Neural cell (in vitro differentiated cells): ENCODE results near the gene RNF44. TPM values are rescaled to one million over a fixed set of nuclear protein-coding genes. Genes with fewer than 3 reads are reported as not detected.

Source experiments
- H2AFZ ChIP-seq: fragments of 200-600, 300-800 bp; sonication (generic), shearing (Covaris generic); 2 replicates; pipeline ENCODE4 v1.6.0; 2014; ENCODE audit warnings: low read depth, mild to moderate bottlenecking, antibody characterized with exemption, low read length, moderate library complexity
- H3F3A ChIP-seq: fragments of 200-600 bp; shearing (Covaris generic); 2 replicates; pipeline ENCODE4 v1.6.1; 2016; ENCODE audit warnings: mild to moderate bottlenecking, moderate library complexity, mixed read lengths, antibody characterized with exemption, low read length; ENCODE audit not compliant: insufficient read depth, poor library complexity, severe bottlenecking
- H3K27ac ChIP-seq: fragments of 200-600, 300-800 bp; sonication (generic), shearing (Covaris generic); 2 replicates; pipeline ENCODE4 v1.5.1; 2014; ENCODE audit warnings: mild to moderate bottlenecking, low read length, moderate library complexity
- H3K27me3 ChIP-seq: fragments of 300-800, 200-600 bp; sonication (generic), shearing (Covaris generic); 2 replicates; pipeline ENCODE4 v1.6.0; 2014; ENCODE audit warnings: mild to moderate bottlenecking, low read depth, low read length, moderate library complexity; ENCODE audit not compliant: insufficient read depth
- H3K36me3 ChIP-seq: fragments of 300-800, 200-600 bp; sonication (generic), shearing (Covaris generic); 2 replicates; pipeline ENCODE4 v1.5.1; 2014; ENCODE audit warnings: mild to moderate bottlenecking, antibody characterized with exemption, low read length, moderate library complexity; ENCODE audit not compliant: insufficient read depth
- H3K4me2 ChIP-seq: fragments of 300-800, 200-600 bp; sonication (generic), shearing (Covaris generic); 2 replicates; pipeline ENCODE4 v1.6.0; 2014; ENCODE audit warnings: mild to moderate bottlenecking, low read length
- H3K4me3 ChIP-seq: fragments of 300-800, 200-600 bp; sonication (generic), shearing (Covaris generic); 2 replicates; pipeline ENCODE4 v1.5.1; 2014; ENCODE audit warnings: mild to moderate bottlenecking, low read length, moderate library complexity
- H3K79me2 ChIP-seq: fragments of 200-600 bp; shearing (Covaris generic); replicated peaks from 2 replicates; pipeline ENCODE4 v1.6.0; 2014; ENCODE audit warnings: mild to moderate bottlenecking, low read length, moderate library complexity; ENCODE audit not compliant: insufficient read depth
- H3K9ac ChIP-seq: fragments of 300-800, 200-600 bp; sonication (generic), shearing (Covaris generic); 2 replicates; pipeline ENCODE4 v1.6.1; 2016; ENCODE audit warnings: mild to moderate bottlenecking, low read length, mixed read lengths
- H3K9me2 ChIP-seq: fragments of 200-600 bp; shearing (Covaris generic); 2 replicates; pipeline ENCODE4 v1.6.1; 2016; ENCODE audit warnings: mild to moderate bottlenecking, low read length, mixed read lengths; ENCODE audit not compliant: insufficient read depth
- H3K9me3 ChIP-seq: fragments of 200-600, 300-800 bp; sonication (generic), shearing (Covaris generic); 2 replicates; pipeline ENCODE4 v1.6.1; 2016; ENCODE audit warnings: mild to moderate bottlenecking, mixed run types, low read length, moderate library complexity, mixed read lengths
- H4K20me1 ChIP-seq: fragments of 200-600 bp; shearing (Covaris generic); 2 replicates; pipeline ENCODE4 v1.6.1; 2016; ENCODE audit warnings: mild to moderate bottlenecking, mixed run types; ENCODE audit not compliant: insufficient read depth
- EP300 ChIP-seq: fragments of 450-650 bp; conservative IDR thresholded peaks from 2 replicates; pipeline ENCODE4 v1.6.1; 2014; ENCODE audit warnings: antibody characterized with exemption, mild to moderate bottlenecking, moderate library complexity; ENCODE audit not compliant: poor library complexity, severe bottlenecking
- EZH2 ChIP-seq: fragments of 200-600, 300-800 bp; shearing (Covaris generic), sonication (generic); IDR thresholded peaks from 2 replicates; pipeline ENCODE4 v1.6.1; 2014; ENCODE audit warnings: antibody characterized with exemption, low read length, borderline replicate concordance, mild to moderate bottlenecking; ENCODE audit not compliant: insufficient read depth, poor library complexity, severe bottlenecking
- MXI1 ChIP-seq: fragments of 450-650 bp; conservative IDR thresholded peaks from 2 replicates; pipeline ENCODE4 v1.6.1; 2014; ENCODE audit warnings: antibody characterized with exemption, mild to moderate bottlenecking; ENCODE audit not compliant: poor library complexity, severe bottlenecking
- POLR2AphosphoS5 ChIP-seq: IDR thresholded peaks from 2 replicates; pipeline ENCODE4 v1.6.1; 2012
- RAD21 ChIP-seq: fragments of 450-650 bp; conservative IDR thresholded peaks from 2 replicates; pipeline ENCODE4 v1.6.1; 2014; ENCODE audit warnings: antibody characterized with exemption, mild to moderate bottlenecking, moderate library complexity
- SMC3 ChIP-seq: fragments of 450-650 bp; conservative IDR thresholded peaks from 2 replicates; pipeline ENCODE4 v1.6.1; 2014; ENCODE audit warnings: antibody characterized with exemption, mild to moderate bottlenecking, moderate library complexity; ENCODE audit not compliant: poor library complexity
- TAF1 ChIP-seq: IDR thresholded peaks from 2 replicates; pipeline ENCODE4 v1.6.1; 2012; ENCODE audit warnings: low read depth
- polyA plus RNA-seq: library from polyadenylated mRNA; depleted of rRNA; stranded (reverse); fragments of >200 nt; gene quantifications from 2 replicates; pipeline ENCODE4 v1.2.3, GENCODE V29; 2014
- TF ChIP-seq, protein P1 (sequence below): IDR thresholded peaks from 2 replicates; pipeline ENCODE4 v1.6.1; 2012; ENCODE audit warnings: borderline replicate concordance
- TF ChIP-seq, protein P2 (sequence below): fragments of 450-650 bp; IDR thresholded peaks from 2 replicates; pipeline ENCODE4 v1.5.1; 2014; ENCODE audit warnings: antibody characterized with exemption, mild to moderate bottlenecking, moderate library complexity; ENCODE audit not compliant: poor library complexity, severe bottlenecking

RNF44 gene
- polyA plus RNA-seq, 1 donor from 2014 or later, result 22.2 TPM

DNA sequence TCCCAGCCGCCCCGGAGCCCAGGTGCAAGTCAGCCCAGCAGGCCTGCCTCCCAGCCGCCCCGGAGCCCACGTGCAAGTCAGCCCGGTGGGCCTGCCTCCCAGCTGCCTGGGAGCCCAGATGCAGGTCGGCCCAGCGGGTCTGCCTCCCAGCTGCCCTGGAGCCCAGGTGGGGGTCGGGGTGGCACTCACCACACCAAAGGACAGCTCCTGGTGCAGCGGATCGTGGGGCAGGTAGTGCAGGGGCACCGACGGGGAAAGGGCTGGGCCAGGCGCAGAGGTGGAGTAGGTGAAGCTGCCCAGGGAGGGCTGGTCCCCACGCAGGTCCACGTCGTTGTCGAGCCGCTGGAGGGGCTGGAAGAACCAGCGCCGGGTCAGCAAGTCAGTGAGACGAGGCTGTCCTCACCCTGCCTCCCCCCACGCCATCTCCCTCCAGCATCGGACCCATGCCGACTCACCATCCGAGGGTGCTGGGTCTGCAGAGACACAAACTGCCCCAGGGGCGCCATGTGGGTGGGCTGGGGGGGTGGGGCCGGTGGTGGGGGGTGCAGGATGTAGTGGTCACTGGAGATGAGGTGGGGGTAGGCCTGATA, 6.7 kb downstream of the RNF44 start:
- TF ChIP-seq MXI1 (no peak), SMC3 (no peak), POLR2AphosphoS5 (no peak), RAD21 (no peak), TAF1 (no peak), EZH2 (no peak), EP300 (no peak)
- TF ChIP-seq, protein P1, sequence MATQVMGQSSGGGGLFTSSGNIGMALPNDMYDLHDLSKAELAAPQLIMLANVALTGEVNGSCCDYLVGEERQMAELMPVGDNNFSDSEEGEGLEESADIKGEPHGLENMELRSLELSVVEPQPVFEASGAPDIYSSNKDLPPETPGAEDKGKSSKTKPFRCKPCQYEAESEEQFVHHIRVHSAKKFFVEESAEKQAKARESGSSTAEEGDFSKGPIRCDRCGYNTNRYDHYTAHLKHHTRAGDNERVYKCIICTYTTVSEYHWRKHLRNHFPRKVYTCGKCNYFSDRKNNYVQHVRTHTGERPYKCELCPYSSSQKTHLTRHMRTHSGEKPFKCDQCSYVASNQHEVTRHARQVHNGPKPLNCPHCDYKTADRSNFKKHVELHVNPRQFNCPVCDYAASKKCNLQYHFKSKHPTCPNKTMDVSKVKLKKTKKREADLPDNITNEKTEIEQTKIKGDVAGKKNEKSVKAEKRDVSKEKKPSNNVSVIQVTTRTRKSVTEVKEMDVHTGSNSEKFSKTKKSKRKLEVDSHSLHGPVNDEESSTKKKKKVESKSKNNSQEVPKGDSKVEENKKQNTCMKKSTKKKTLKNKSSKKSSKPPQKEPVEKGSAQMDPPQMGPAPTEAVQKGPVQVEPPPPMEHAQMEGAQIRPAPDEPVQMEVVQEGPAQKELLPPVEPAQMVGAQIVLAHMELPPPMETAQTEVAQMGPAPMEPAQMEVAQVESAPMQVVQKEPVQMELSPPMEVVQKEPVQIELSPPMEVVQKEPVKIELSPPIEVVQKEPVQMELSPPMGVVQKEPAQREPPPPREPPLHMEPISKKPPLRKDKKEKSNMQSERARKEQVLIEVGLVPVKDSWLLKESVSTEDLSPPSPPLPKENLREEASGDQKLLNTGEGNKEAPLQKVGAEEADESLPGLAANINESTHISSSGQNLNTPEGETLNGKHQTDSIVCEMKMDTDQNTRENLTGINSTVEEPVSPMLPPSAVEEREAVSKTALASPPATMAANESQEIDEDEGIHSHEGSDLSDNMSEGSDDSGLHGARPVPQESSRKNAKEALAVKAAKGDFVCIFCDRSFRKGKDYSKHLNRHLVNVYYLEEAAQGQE, result no peak
- TF ChIP-seq, protein P2, sequence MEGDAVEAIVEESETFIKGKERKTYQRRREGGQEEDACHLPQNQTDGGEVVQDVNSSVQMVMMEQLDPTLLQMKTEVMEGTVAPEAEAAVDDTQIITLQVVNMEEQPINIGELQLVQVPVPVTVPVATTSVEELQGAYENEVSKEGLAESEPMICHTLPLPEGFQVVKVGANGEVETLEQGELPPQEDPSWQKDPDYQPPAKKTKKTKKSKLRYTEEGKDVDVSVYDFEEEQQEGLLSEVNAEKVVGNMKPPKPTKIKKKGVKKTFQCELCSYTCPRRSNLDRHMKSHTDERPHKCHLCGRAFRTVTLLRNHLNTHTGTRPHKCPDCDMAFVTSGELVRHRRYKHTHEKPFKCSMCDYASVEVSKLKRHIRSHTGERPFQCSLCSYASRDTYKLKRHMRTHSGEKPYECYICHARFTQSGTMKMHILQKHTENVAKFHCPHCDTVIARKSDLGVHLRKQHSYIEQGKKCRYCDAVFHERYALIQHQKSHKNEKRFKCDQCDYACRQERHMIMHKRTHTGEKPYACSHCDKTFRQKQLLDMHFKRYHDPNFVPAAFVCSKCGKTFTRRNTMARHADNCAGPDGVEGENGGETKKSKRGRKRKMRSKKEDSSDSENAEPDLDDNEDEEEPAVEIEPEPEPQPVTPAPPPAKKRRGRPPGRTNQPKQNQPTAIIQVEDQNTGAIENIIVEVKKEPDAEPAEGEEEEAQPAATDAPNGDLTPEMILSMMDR, result no peak
- Histone ChIP-seq H3K9me2 (no peaks in the 10 kb centered on the region), H3K27ac (no peak overlapping the region), H3K9ac (no peak overlapping the region), H3K9me3 (no peaks in the 10 kb centered on the region), H3K79me2 (peaks cover 38% of the 10 kb centered on the region), H4K20me1 (peaks cover 28% of the 10 kb centered on the region), H3F3A (no peaks in the 10 kb centered on the region), H3K4me2 (no peak overlapping the region), H3K27me3 (no peaks in the 10 kb centered on the region), H3K36me3 (no peaks in the 10 kb centered on the region), H3K4me3 (no peak overlapping the region), H2AFZ (no peak overlapping the region)

DNA sequence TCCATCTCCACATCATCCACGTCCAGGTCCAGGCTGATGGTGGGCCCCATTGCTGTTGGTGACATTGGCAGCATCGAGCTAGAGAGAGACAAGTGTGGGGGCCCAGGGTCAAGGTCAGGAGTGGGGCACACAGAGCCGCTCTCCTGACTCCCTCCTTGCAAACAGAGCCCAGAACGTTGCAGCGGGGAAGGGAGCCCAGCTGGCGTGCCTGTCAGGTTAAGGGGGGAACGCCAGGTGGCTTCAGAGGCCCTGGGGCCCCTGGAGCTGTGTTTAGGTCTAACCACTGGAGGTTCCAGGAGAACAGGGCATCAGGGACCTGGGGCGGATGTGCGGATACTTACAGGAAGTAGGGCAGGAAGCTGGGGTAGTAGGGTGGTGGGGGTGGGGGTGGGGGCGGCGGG, 7.5 kb downstream of the RNF44 start:
- H3K27ac ChIP-seq, result no peak overlapping the region
- H4K20me1 ChIP-seq, result peaks cover 28% of the 10 kb centered on the region
- no peak overlapping the region for H2AFZ ChIP-seq
- H3F3A ChIP-seq, result no peaks in the 10 kb centered on the region
- no peak overlapping the region for H3K4me3 ChIP-seq
- no peak overlapping the region for H3K4me2 ChIP-seq
- no peaks in the 10 kb centered on the region for H3K9me2 ChIP-seq
- no peak overlapping the region for H3K9ac ChIP-seq
- no peak for TF ChIP-seq SMC3
- no peaks in the 10 kb centered on the region for H3K36me3 ChIP-seq
- H3K79me2 ChIP-seq, result peaks cover 31% of the 10 kb centered on the region
- no peaks in the 10 kb centered on the region for H3K27me3 ChIP-seq
- H3K9me3 ChIP-seq, result no peaks in the 10 kb centered on the region
